Ovary (tissue), 9 donors: Measurements from ENCODE around the gene RAPGEF2. TPM values are rescaled to one million over a fixed set of nuclear protein-coding genes. Genes with fewer than 3 reads are reported as not detected.

Experiments used
- DNase-seq, 5 donors: peaks; one replicate each; pipeline ENCODE4 v3.0.0-alpha.2; 2019 to 2020
- H3K27ac ChIP-seq, 2 donors: fragments of 200-600 bp; one replicate each; pipeline versions ENCODE4 v1.5.1 to v1.8.0; 2019 to 2022
- H3K27me3 ChIP-seq: fragments of 200-600 bp; one replicate; pipeline ENCODE4 v1.8.0; 2022
- H3K36me3 ChIP-seq: fragments of 200-600 bp; sonication (generic); one replicate; pipeline ENCODE4 v1.5.1; 2019
- H3K4me1 ChIP-seq: one replicate; pipeline ENCODE4 v1.8.1; 2013; ENCODE audit warnings: mild to moderate bottlenecking, moderate library complexity; ENCODE audit not compliant: insufficient read depth
- H3K4me3 ChIP-seq: fragments of 200-600 bp; sonication (generic); one replicate; pipeline ENCODE4 v1.5.1; 2017
- H3K9me3 ChIP-seq, 2 donors: fragments of 200-600 bp in 1 of 2; sonication (generic) in 1 of 2; one replicate each; pipeline versions ENCODE4 v1.5.1 to v1.8.1; 2013 to 2019; ENCODE audit warnings: mild to moderate bottlenecking in 1 of 2, moderate library complexity in 1 of 2
- EP300 ChIP-seq: sonication (generic); formaldehyde crosslinking; IDR thresholded peaks from one replicate; pipeline ENCODE4 v1.6.1; 2017; ENCODE audit warnings: antibody characterized with exemption
- POLR2A ChIP-seq: fragments of 450-650 bp; IDR thresholded peaks from one replicate; pipeline ENCODE4 v1.6.1; 2017; ENCODE audit warnings: antibody characterized with exemption, mild to moderate bottlenecking, moderate library complexity
- WGBS, 3 donors: extraction: QIAGEN DNeasy Blood & Tissue Kit in 1 of 3; methylation state at CpG; one replicate each; pipeline versions ENCODE4 v1.1.5 to v1.1.7; 2013 to 2017; 5-methylcytosine and 5-hydroxymethylcytosine counted together
- intact Hi-C, 4 donors: fragments of 100-400 bp; cut with DNase I; formaldehyde crosslinking; loops; one replicate each; pipeline versions ENCODE4 v1.11.0 to v1.15.1; 2022 to 2023
- polyA plus RNA-seq, 2 donors: library from polyadenylated mRNA; stranded (reverse); fragments of 200-250 nt in 1 of 2; fragments of 350-450 nt in 1 of 2; fragmentation: Illumina TruSeq in 1 of 2; extraction: RNeasy Lipid Tissue Mini Kit (QIAGEN cat#74804) in 1 of 2; gene quantifications; one replicate each; pipeline ENCODE4 v1.2.3, GENCODE V29; 2013 to 2014
- total RNA-seq, 7 donors: library from RNA; depleted of rRNA in 2 of 7; stranded (reverse); fragments of >200 nt in 2 of 7; fragmentation: NEBNext Ultra II Directional in 3 of 7; extraction: Animal tissue kit (Norgen Biotek cat#: 25700) in 3 of 7; gene quantifications; one replicate each; pipeline versions ENCODE4 v1.1.0 to v1.2.4, GENCODE V29; 2016 to 2023
- TF ChIP-seq, protein P1 (sequence below), 3 donors: fragments of 450-650 bp in 2 of 3; fragments of 200-600 bp in 1 of 3; IDR thresholded peaks; one replicate each; pipeline versions ENCODE4 v1.5.1 to v1.8.0; 2016 to 2022; ENCODE audit warnings: antibody characterized with exemption in 3 of 3, mild to moderate bottlenecking in 1 of 3
- donor health status: DM: no; HTN: no; CAD: no; lungs with moderate emphysema.
- donor health status: DM: no; HTN: no; CAD: no.
- donor health status: Bipolar disorder and iron deficiency.
- donor health status: DM: yes; HTN: yes; CAD: no.
- donor health status: DM: no; HTN: no; CAD: no.
- donor health status: DM: yes; HTN: yes; CAD: no.

Gene RAPGEF2
- total and polyA plus RNA-seq, 9 donors: 11.5 to 46.5 (median 25.4) TPM

- Histone ChIP-seq H3K9me3 (no peaks in the 10 kb centered on the region), H3K27me3 (no peaks in the 10 kb centered on the region)
- intact Hi-C loops: no loop called here
Measured at GRCh38 chr4:159149666-159150065, 46.8 kb downstream of the RAPGEF2 start.

DNA sequence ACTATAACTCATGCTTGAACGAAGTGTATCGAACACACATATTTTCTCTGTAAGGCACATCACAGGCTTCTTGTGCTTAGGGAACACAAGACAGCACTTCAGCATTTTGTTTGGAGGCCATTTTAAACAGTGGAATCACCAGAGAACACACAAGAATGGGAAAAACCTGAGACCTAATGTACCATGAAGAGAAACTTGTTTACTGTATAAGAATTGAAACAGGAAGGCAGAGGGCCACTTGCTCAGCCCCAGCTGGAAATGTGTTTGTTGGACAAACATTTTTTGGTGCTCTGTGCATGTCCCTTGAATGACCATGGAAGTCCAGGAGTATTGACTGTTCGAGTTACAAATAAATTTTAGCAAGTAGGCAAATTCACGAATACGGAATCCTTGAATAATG, 47.5 kb downstream of the RAPGEF2 start:
- Histone ChIP-seq H3K9me3 (no peaks in the 10 kb centered on the region), H3K36me3 (no peaks in the 10 kb centered on the region), H3K4me3 (no peak overlapping the region), H3K27ac (no peak overlapping the region), H3K27me3 (no peaks in the 10 kb centered on the region), H3K4me1 (peaks cover 9% of the 10 kb centered on the region)
- no peak for DNase-seq
- TF ChIP-seq POLR2A: no peak
- TF ChIP-seq, protein P1, sequence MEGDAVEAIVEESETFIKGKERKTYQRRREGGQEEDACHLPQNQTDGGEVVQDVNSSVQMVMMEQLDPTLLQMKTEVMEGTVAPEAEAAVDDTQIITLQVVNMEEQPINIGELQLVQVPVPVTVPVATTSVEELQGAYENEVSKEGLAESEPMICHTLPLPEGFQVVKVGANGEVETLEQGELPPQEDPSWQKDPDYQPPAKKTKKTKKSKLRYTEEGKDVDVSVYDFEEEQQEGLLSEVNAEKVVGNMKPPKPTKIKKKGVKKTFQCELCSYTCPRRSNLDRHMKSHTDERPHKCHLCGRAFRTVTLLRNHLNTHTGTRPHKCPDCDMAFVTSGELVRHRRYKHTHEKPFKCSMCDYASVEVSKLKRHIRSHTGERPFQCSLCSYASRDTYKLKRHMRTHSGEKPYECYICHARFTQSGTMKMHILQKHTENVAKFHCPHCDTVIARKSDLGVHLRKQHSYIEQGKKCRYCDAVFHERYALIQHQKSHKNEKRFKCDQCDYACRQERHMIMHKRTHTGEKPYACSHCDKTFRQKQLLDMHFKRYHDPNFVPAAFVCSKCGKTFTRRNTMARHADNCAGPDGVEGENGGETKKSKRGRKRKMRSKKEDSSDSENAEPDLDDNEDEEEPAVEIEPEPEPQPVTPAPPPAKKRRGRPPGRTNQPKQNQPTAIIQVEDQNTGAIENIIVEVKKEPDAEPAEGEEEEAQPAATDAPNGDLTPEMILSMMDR (IDR thresholded peaks at IDR 0.05): no peak
- TF ChIP-seq EP300: no peak
- 74 to 90% (median 86%) methylated on average over 5 of the region's 5 CpGs for WGBS, 3 donors
- intact Hi-C loops: no loop called here

More at GRCh38 chr4:159149666-159150065, 46.8 kb downstream of the RAPGEF2 start:
- H3K4me1 ChIP-seq: peaks cover 9% of the 10 kb centered on the region
- WGBS, 3 donors: 98 to 100% (median 99%) methylated on average over 1 of the region's 1 CpG
- H3K27ac ChIP-seq: no peak overlapping the region
- H3K36me3 ChIP-seq: no peaks in the 10 kb centered on the region
- no peak for TF ChIP-seq EP300
- no peak for TF ChIP-seq POLR2A
- TF ChIP-seq, protein P1 (IDR thresholded peaks at IDR 0.05): no peak
- H3K4me3 ChIP-seq: no peak overlapping the region
- DNase-seq: no peak

- intact Hi-C loops: no loop called here
- no peaks in the 10 kb centered on the region for H3K9me3 ChIP-seq
- DNase-seq: no peak
- no peak overlapping the region for H3K4me3 ChIP-seq
- no peaks in the 10 kb centered on the region for H3K36me3 ChIP-seq
- 67 to 83% (median 77%) methylated on average over 4 of the region's 4 CpGs for WGBS, 3 donors
- TF ChIP-seq EP300: no peak
- TF ChIP-seq POLR2A: no peak
- TF ChIP-seq, protein P1 (IDR thresholded peaks at IDR 0.05): no peak
- no peak overlapping the region for H3K27ac ChIP-seq
- H3K27me3 ChIP-seq: no peaks in the 10 kb centered on the region
- peaks cover 9% of the 10 kb centered on the region for H3K4me1 ChIP-seq
Measured at GRCh38 chr4:159150821-159151390, 48.0 kb downstream of the RAPGEF2 start.

DNA sequence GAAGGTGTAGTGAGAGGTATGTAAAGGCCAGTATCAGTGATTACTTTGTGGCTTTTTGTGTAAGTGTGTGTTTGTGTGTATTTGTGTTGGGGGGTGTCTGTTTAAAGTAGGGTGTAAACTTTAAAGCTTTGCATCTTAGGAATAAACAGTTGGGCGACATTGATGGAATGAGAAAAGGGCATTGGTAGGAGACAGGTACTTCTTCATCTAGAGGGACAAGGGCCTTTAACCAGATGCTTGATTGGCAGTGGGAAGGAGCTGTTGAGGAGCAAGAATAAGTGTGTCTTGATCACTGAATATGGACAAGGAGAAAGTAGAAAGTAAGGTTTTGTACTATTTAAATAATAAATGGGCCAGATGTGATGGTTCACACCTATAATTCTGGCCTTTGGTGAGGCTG, 48.8 kb downstream of the RAPGEF2 start:
- intact Hi-C loops: no loop called here
- WGBS, 3 donors: 93 to 98% (median 96%) methylated on average over 1 of the region's 1 CpG

More for the DNA sequence above, 48.8 kb downstream of the RAPGEF2 start:
- DNase-seq: no peak
- Histone ChIP-seq H3K27ac (no peak overlapping the region), H3K9me3 (no peaks in the 10 kb centered on the region), H3K36me3 (no peaks in the 10 kb centered on the region), H3K4me1 (peaks cover 9% of the 10 kb centered on the region), H3K27me3 (no peaks in the 10 kb centered on the region), H3K4me3 (no peak overlapping the region)
- TF ChIP-seq POLR2A: no peak
- no peak for TF ChIP-seq EP300
- TF ChIP-seq, protein P1 (IDR thresholded peaks at IDR 0.05): no peak
